Fibroblast of lung (primary cell): ENCODE data around the gene ICE1. TPM values are rescaled to one million over a fixed set of nuclear protein-coding genes. Genes with fewer than 3 reads are reported as not detected.
A peak's percentile ranks its signal among the peaks of the same experiment; 100 is the strongest.
"Not testable (repeated sequence)": the region's sequence is repeated elsewhere in the genome, so short reads cannot be mapped to it uniquely, and the experiment has no call there.

Experiments used
- DNase-seq, 2 donors: peaks; one replicate each; pipeline versions ENCODE4 v3.0.0 to v3.0.0-alpha.2; 2010; ENCODE audit warnings: low read depth in 2 of 2
- H2AFZ ChIP-seq: 2 replicates; pipeline ENCODE4 v1.5.1; 2012; ENCODE audit warnings: low read length, control low read depth, inconsistent platforms
- H3K27ac ChIP-seq: 2 replicates; pipeline ENCODE4 v1.5.1; 2011; ENCODE audit warnings: low read length, control low read depth; ENCODE audit not compliant: insufficient read depth
- H3K27me3 ChIP-seq: 2 replicates; pipeline ENCODE4 v1.5.1; 2011; ENCODE audit warnings: mild to moderate bottlenecking, low read length; ENCODE audit not compliant: control insufficient read depth, insufficient read depth
- H3K36me3 ChIP-seq: 2 replicates; pipeline ENCODE4 v1.5.1; 2011; ENCODE audit warnings: low read length; ENCODE audit not compliant: control insufficient read depth, insufficient read depth
- H3K4me1 ChIP-seq: 2 replicates; pipeline ENCODE4 v1.5.1; 2011; ENCODE audit warnings: low read length; ENCODE audit not compliant: control insufficient read depth, insufficient read depth; ENCODE audit errors: extremely low read depth
- H3K4me2 ChIP-seq: 2 replicates; pipeline ENCODE4 v1.5.1; 2011; ENCODE audit warnings: low read length, control low read depth; ENCODE audit not compliant: insufficient read depth; ENCODE audit errors: extremely low read depth
- H3K4me3 ChIP-seq, 4 experiments: fragments of 200-600 bp in 1 of 4; sonication (generic) in 1 of 4; replicated peaks in 1 of 4; 2 replicates each; pipeline ENCODE4 v1.5.1; 2011 to 2016; ENCODE audit warnings: low read length in 4 of 4, low read depth in 3 of 4, mild to moderate bottlenecking in 3 of 4, control low read depth in 2 of 4, inconsistent platforms in 1 of 4, mixed read lengths in 1 of 4; ENCODE audit not compliant: insufficient read depth in 1 of 4; ENCODE audit errors: control extremely low read depth in 1 of 4
- H3K79me2 ChIP-seq: 2 replicates; pipeline ENCODE4 v1.5.1; 2012; ENCODE audit warnings: mild to moderate bottlenecking, low read length, inconsistent platforms; ENCODE audit not compliant: control insufficient read depth, insufficient read depth
- H3K9ac ChIP-seq: 2 replicates; pipeline ENCODE4 v1.5.1; 2011; ENCODE audit warnings: mild to moderate bottlenecking, low read length, control low read depth; ENCODE audit not compliant: insufficient read depth
- H3K9me3 ChIP-seq: 2 replicates; pipeline ENCODE4 v1.5.1; 2012; ENCODE audit warnings: low read depth, low read length; ENCODE audit not compliant: control insufficient read depth, insufficient read depth
- H4K20me1 ChIP-seq: 2 replicates; pipeline ENCODE4 v1.5.1; 2011; ENCODE audit warnings: low read length; ENCODE audit not compliant: control insufficient read depth, insufficient read depth; ENCODE audit errors: extremely low read depth
- EZH2 ChIP-seq: IDR thresholded peaks from 2 replicates; pipeline ENCODE4 v1.5.1; 2012; ENCODE audit warnings: low read length, control low read depth, mild to moderate bottlenecking; ENCODE audit errors: missing control alignments
- polyA plus RNA-seq, 2 donors: library from polyadenylated mRNA; depleted of rRNA in 1 of 2; stranded (reverse) in 1 of 2; unstranded in 1 of 2; fragments of >200 nt; gene quantifications; 2 replicates each; pipeline ENCODE4 v1.2.1, GENCODE V29; 2011 to 2012; ENCODE audit warnings: missing spikeins in 1 of 2
- total RNA-seq: library from RNA; depleted of rRNA; stranded (reverse); fragments of >200 nt; gene quantifications from 2 replicates; pipeline ENCODE4 v1.2.1, GENCODE V29; 2014
- TF ChIP-seq, protein P1 (sequence below), 2 donors: IDR thresholded peaks in 1 of 2; conservative IDR thresholded peaks in 1 of 2; 1 replicate in 1 of 2; 2 replicates in 1 of 2; pipeline ENCODE4 v1.5.1; 2011 to 2012; ENCODE audit warnings: low read length in 2 of 2, control low read depth in 1 of 2, inconsistent platforms in 1 of 2, low read depth in 1 of 2, mild to moderate bottlenecking in 1 of 2

ICE1 gene
- total and polyA plus RNA-seq, 2 donors (not counting 1 experiment from before 2014, with no cell fraction given) = 17.6 to 24.4 TPM

DNA sequence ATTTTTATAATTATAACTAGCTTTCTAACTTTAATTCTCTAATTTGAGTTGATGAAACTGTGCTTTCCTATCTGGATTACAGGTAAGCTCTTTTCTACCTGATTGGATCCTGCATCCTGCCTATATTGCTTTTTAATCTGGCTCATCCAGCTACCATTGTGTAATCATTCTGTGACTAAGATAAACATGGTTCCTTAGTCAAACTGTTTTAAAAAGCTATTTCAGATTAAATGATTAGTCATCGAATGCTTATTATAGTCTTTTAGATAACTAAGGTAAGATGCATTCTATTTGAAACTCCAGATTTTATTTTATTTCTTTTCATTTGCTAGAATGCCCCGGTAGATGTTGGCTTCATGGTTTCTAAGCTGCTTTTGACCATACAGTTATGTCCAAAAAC, 50.7 kb downstream of the ICE1 start:
- TF ChIP-seq EZH2 = no peak
- TF ChIP-seq, protein P1, sequence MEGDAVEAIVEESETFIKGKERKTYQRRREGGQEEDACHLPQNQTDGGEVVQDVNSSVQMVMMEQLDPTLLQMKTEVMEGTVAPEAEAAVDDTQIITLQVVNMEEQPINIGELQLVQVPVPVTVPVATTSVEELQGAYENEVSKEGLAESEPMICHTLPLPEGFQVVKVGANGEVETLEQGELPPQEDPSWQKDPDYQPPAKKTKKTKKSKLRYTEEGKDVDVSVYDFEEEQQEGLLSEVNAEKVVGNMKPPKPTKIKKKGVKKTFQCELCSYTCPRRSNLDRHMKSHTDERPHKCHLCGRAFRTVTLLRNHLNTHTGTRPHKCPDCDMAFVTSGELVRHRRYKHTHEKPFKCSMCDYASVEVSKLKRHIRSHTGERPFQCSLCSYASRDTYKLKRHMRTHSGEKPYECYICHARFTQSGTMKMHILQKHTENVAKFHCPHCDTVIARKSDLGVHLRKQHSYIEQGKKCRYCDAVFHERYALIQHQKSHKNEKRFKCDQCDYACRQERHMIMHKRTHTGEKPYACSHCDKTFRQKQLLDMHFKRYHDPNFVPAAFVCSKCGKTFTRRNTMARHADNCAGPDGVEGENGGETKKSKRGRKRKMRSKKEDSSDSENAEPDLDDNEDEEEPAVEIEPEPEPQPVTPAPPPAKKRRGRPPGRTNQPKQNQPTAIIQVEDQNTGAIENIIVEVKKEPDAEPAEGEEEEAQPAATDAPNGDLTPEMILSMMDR (conservative IDR thresholded peaks at IDR 0.05 in 1 of 2, IDR thresholded peaks at IDR 0.05 in 1 of 2; ENCODE audit: low read depth in 1 of 2, low read length in 2 of 2) = no peak
- Histone ChIP-seq H3K4me2 (no peak overlapping the region), H3K9ac (no peak overlapping the region), H3K79me2 (no peaks in the 10 kb centered on the region), H3K27ac (no peak overlapping the region), H4K20me1 (no peaks in the 10 kb centered on the region), H3K9me3 (no peaks in the 10 kb centered on the region), H3K27me3 (no peaks in the 10 kb centered on the region), H2AFZ (no peak overlapping the region), H3K4me1 (no peaks in the 10 kb centered on the region), H3K4me3 (no peak overlapping the region), H3K36me3 (peaks cover 7% of the 10 kb centered on the region)
- peak; percentile 28 to 41 for DNase-seq

DNA sequence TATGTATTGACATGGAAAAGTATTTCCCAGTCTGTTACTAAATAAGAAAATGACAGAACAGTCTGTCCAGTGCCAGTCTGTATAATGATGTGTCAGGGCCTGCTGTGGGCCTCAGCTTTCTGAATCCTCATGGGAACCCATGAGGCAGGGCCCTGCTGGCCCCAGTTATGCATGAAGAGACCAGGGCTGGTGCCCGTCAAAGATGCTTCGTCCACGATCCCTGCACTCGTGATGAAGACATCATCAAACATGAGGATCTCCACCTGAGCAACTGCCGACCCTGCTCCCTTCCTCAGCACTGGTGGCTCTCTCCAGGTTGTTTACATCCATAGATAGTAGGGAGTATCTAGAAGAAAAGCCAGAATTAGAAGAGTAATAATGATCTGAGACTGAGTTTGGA, 52.5 kb downstream of the ICE1 start:
- Histone ChIP-seq H3K4me3 (no peak overlapping the region), H3K79me2 (no peaks in the 10 kb centered on the region), H3K9ac (no peak overlapping the region), H3K36me3 (peaks cover 7% of the 10 kb centered on the region), H4K20me1 (no peaks in the 10 kb centered on the region), H3K27ac (no peak overlapping the region), H3K4me1 (no peaks in the 10 kb centered on the region), H3K27me3 (no peaks in the 10 kb centered on the region), H3K4me2 (no peak overlapping the region), H2AFZ (no peak overlapping the region), H3K9me3 (no peaks in the 10 kb centered on the region)
- no peak for DNase-seq
- no peak for TF ChIP-seq EZH2
- TF ChIP-seq, protein P1 (conservative IDR thresholded peaks at IDR 0.05 in 1 of 2, IDR thresholded peaks at IDR 0.05 in 1 of 2; ENCODE audit: low read depth in 1 of 2, low read length in 2 of 2) = no peak

DNA sequence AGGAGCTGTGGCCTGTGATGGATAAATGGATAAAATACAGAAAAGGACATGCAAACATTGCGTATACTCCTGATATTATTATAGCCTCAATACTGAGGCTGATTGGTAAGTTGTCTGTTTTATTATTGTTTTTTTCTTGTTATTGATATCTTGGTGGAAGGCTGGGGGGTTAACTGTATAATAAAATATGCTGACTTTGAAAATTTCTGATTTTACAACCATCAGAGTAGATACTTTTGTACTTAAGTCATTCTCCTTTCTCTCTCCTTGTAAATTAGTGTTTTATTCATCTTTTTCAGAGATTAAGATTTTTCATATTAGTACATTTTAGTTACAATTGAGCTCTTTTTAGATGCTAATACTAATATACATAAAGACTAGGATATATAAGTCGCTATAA, 53.5 kb downstream of the ICE1 start:
- no peaks in the 10 kb centered on the region for H3K4me1 ChIP-seq
- no peaks in the 10 kb centered on the region for H3K27me3 ChIP-seq
- no peaks in the 10 kb centered on the region for H4K20me1 ChIP-seq
- no peak for TF ChIP-seq EZH2
- TF ChIP-seq, protein P1 (conservative IDR thresholded peaks at IDR 0.05 in 1 of 2, IDR thresholded peaks at IDR 0.05 in 1 of 2; ENCODE audit: low read depth in 1 of 2, low read length in 2 of 2) = no peak
- no peak overlapping the region for H3K9ac ChIP-seq
- H3K79me2 ChIP-seq = no peaks in the 10 kb centered on the region
- no peak for DNase-seq
- no peak overlapping the region for H3K27ac ChIP-seq
- no peaks in the 10 kb centered on the region for H3K9me3 ChIP-seq
- no peak overlapping the region for H3K4me3 ChIP-seq
- no peak overlapping the region for H3K4me2 ChIP-seq
- H3K36me3 ChIP-seq = peaks cover 7% of the 10 kb centered on the region
- no peak overlapping the region for H2AFZ ChIP-seq

DNA sequence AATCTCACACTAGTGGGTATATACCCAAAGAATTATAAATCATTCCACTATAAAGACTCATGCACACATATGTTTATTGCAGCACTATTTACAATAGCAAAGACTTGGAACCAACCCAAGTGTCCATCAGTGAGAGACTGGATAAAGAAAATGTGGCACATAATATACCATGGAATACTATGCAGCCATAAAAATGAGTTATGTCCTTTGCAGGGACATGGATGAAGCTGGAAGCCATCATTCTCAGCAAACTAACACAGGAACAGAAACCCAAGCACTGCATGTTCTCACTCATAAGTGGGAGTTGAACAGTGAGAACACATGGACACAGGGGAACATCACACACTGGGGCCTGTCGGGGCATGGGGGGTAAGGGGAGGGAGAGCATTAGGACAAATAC, 57.1 kb downstream of the ICE1 start:
- H3K4me2 ChIP-seq, H3K4me1 ChIP-seq, H3K79me2 ChIP-seq, H4K20me1 ChIP-seq, H2AFZ ChIP-seq, H3K9ac ChIP-seq, H3K27me3 ChIP-seq, H3K9me3 ChIP-seq, H3K27ac ChIP-seq, H3K36me3 ChIP-seq, DNase-seq, H3K4me3 ChIP-seq: not testable (repeated sequence)
